Naive thymus-derived CD8-positive, alpha-beta T cell (primary cell): ENCODE data around the gene HOXA7. TPM values are rescaled to one million over a fixed set of nuclear protein-coding genes. Genes with fewer than 3 reads are reported as not detected.

Source experiments
- ATAC-seq, 2 donors: fragments of 150-1000 bp; cut with Tn5 transposase in 1 of 2; sonication (Bioruptor Pico), chemical (Tn5 transposase) in 1 of 2; 1 replicate in 1 of 2; 2 replicates in 1 of 2; pipeline ENCODE4 v1.10.0; 2021; ENCODE audit warnings: mild to moderate bottlenecking in 2 of 2, moderate library complexity in 2 of 2
- POLR2A ChIA-PET: fragments of 350-600 bp; sonication (Branson Sonifier 250); formaldehyde crosslinking; loops from one replicate; lab custom pipeline; 2021; ENCODE audit warnings: antibody characterized with exemption; lab: Charles Lee
- DNase-seq, 10 donors: peaks; one replicate each; pipeline versions ENCODE4 v3.0.0 to v3.0.0-alpha.2; 2020 to 2022
- H3K27ac Mint-ChIP-seq, 10 donors: one replicate each; pipeline ENCODE4 v1.8.0; 2020 to 2022; ENCODE audit warnings: mild to moderate bottlenecking in 10 of 10, mixed read lengths in 10 of 10, moderate library complexity in 4 of 10, inconsistent platforms in 1 of 10
- H3K27me3 Mint-ChIP-seq, 5 donors: one replicate each; pipeline ENCODE4 v1.8.0; 2021 to 2022; ENCODE audit warnings: mixed read lengths in 5 of 5
- H3K36me3 Mint-ChIP-seq, 3 donors: one replicate each; pipeline ENCODE4 v1.8.0; 2020 to 2022; ENCODE audit warnings: mixed read lengths in 3 of 3, mild to moderate bottlenecking in 2 of 3, inconsistent platforms in 1 of 3
- H3K4me1 Mint-ChIP-seq, 4 donors: one replicate each; pipeline ENCODE4 v1.8.0; 2021 to 2022; ENCODE audit warnings: mixed read lengths in 4 of 4
- H3K4me3 Mint-ChIP-seq, 10 donors: one replicate each; pipeline ENCODE4 v1.8.0; 2020 to 2022; ENCODE audit warnings: mild to moderate bottlenecking in 10 of 10, mixed read lengths in 10 of 10, moderate library complexity in 6 of 10, inconsistent platforms in 1 of 10
- H3K9me3 Mint-ChIP-seq, 9 donors: one replicate each; pipeline ENCODE4 v1.8.0; 2020 to 2022; ENCODE audit warnings: mixed read lengths in 9 of 9, mild to moderate bottlenecking in 3 of 9, inconsistent platforms in 1 of 9, moderate library complexity in 1 of 9
- polyA plus RNA-seq, 3 donors: library from polyadenylated mRNA; unstranded; fragments of 300-500 nt; fragmentation: Illumina TruSeq; gene quantifications; one replicate each; pipeline ENCODE4 v1.2.3, GENCODE V29; 2021
- total RNA-seq, 8 experiments: library from RNA in 2 of 8; stranded (reverse) in 2 of 8; gene quantifications; one replicate each; pipeline ENCODE4 v1.2.3 and lab custom pipeline; 2021 to 2026

The HOXA7 gene
- total and polyA plus RNA-seq, 5 experiments from 2014 or later: not detected

DNA sequence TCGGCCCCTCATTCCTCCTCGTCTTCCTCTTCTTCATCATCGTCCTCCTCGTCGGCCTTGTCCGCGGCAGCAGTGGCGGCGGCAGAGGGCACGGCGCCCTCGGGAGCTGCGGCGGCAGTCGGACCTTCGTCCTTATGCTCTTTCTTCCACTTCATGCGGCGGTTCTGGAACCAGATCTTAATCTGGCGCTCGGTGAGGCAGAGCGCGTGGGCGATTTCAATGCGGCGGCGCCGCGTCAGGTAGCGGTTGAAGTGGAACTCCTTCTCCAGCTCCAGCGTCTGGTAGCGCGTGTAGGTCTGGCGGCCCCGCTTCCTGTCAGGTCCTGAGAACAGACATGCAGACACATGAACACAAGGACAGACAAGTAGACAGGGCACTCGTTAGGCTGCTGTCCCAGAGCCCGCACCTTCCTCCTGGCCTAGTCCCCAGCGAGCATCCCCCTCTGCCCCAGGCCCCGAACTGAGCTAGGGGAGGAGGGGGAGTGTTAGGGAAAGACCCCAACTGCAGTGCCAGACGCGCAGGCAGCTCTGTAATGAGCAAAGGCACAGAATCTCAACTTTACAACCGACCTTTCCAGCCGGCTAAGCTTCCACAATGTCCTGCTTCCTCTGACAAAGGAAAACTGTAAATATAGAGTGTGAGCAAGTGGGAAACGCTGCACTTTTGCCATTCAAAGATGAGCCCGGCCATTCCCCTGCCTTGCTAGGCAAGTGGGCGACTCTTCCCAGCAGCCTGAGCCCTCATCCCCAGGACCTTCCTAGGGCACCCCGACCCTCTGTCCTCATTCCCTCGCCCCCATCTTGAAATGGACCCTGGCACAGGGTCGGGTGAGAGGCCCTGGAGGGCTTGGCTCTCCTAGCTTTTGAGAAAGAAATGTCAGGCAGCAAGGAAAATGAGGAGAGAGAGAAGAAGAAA is 1.3 kb downstream of the HOXA7 start:
- peaks cover 26 to 82% (median 66%) of the 10 kb centered on the region in 4 donors for H3K4me1 Mint-ChIP-seq
- H3K27ac Mint-ChIP-seq: peak overlapping the region in 4 of 10 donors; percentile 19 to 92 (median 43)
- H3K4me3 Mint-ChIP-seq: peak overlapping the region; percentile 61 to 81 (median 69)
- peaks cover 0 to 3% (median 3%) of the 10 kb centered on the region in 3 donors for H3K36me3 Mint-ChIP-seq
- ATAC-seq (peak in 1 of 2 donors; percentile 15), DNase-seq (peak in 1 of 10 donors; percentile 55)
- POLR2A ChIA-PET: interaction anchor here (0.6 to 1.2 kb wide), 2 partner anchors 11 to 802 kb away, joined by 3 to 4 read pairs; no protein-coding TSS in a partner anchor
- H3K9me3 Mint-ChIP-seq: no peaks in the 10 kb centered on the region
- peaks cover 63 to 99% (median 83%) of the 10 kb centered on the region in 5 donors for H3K27me3 Mint-ChIP-seq

DNA sequence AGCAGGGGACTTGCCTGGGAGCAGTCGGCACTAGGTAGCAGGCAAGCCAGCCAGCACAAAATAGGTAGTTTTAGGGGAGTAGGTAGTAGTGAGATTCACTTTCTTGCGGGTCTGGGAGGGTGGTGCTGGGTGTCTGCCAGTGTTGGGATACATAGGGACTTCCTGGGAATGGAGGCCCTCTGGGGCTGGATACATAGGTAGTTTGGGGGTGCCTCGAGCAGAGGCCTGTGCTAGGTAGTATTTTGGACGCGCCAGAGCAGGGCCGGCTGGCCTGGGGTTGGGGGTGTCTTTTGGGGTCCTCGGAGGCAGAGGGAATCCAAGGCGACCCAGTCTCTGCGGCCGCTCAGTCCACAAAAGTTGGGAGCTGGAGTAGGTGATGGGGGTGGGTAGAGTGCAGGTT is 2.1 kb downstream of the HOXA7 start:
- Mint-ChIP-seq H3K36me3 (peaks cover 0 to 3% (median 3%) of the 10 kb centered on the region in 3 donors), H3K4me1 (peaks cover 27 to 76% (median 63%) of the 10 kb centered on the region in 4 donors), H3K27ac (no peak overlapping the region), H3K27me3 (peaks cover 61 to 97% (median 82%) of the 10 kb centered on the region in 5 donors), H3K9me3 (no peaks in the 10 kb centered on the region), H3K4me3 (peak overlapping the region; percentile 34 to 81 (median 66))
- POLR2A ChIA-PET: interaction anchor here (1.1 to 1.2 kb wide), 2 partner anchors 10 to 33 kb away, joined by 3 to 4 read pairs; no protein-coding TSS in a partner anchor
- DNase-seq: no peak
- ATAC-seq: no peak

DNA sequence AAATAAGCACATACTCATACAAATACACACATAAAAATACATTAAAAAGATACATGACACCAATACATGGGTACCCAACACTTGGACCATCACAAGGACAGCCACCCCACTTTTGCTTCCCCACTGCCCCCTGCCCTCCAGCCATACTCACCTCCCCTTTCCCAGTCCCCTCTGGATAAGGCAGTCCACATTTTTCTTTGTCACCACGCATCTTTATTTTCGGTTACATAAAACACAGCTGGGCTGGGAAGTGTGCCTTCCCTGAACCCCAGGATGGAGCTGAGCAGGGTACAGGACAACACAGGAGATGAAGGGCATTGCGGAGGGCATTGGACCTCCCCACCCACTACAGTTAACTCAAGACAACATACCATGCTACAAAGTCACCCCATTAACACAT is 2.9 kb downstream of the HOXA7 start:
- H3K27me3 Mint-ChIP-seq: peaks cover 58 to 97% (median 80%) of the 10 kb centered on the region in 5 donors
- peaks cover 0 to 3% (median 0%) of the 10 kb centered on the region in 3 donors for H3K36me3 Mint-ChIP-seq
- peaks cover 24 to 73% (median 59%) of the 10 kb centered on the region in 4 donors for H3K4me1 Mint-ChIP-seq
- POLR2A ChIA-PET: interaction anchor here (1.1 kb wide), 1 partner anchor 34 kb away, joined by 3 read pairs; no protein-coding TSS in a partner anchor
- H3K4me3 Mint-ChIP-seq: peak overlapping the region in 3 of 10 donors; percentile 7 to 69 (median 34)
- H3K9me3 Mint-ChIP-seq: no peaks in the 10 kb centered on the region
- no peak for ATAC-seq
- no peak for DNase-seq
- H3K27ac Mint-ChIP-seq: peak overlapping the region in 1 of 10 donors; percentile 16

DNA sequence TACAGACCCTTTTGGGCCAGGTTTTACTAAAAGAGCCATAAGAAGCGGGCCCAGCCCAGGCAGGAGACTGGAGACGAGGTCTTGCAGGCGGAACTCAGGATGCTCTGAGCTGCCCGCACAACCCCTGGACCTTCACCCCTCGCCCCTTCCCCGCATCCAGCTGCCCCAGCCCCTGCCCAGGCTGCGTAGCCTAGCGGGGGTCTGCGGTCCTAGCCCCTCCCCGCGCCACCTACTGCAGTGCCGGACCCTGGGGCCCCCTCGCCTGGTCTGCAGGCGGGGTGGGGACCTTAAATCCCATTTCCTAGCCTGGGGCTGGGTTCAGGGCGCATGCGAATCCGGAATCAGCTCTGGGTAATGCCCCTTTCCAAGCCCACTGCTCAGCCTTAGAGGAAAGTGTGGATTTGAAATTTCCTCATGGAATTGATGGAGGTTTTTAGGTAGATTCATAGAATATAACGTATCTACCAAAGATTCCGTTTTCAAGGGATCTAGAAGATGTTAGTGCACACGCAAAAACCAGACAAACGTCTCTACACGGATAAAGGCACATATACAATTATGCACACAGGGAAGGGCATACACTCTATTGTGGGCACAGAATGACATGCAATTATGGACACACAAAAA is 3.5 kb downstream of the HOXA7 start:
- peak overlapping the region in 1 of 10 donors; percentile 44 for H3K27ac Mint-ChIP-seq
- H3K4me3 Mint-ChIP-seq: peak overlapping the region in 3 of 10 donors; percentile 14 to 69 (median 36)
- H3K4me1 Mint-ChIP-seq: peaks cover 27 to 73% (median 62%) of the 10 kb centered on the region in 4 donors
- POLR2A ChIA-PET: interaction anchor here (0.6 kb wide), 1 partner anchor 121 kb away, joined by 3 read pairs; no protein-coding TSS in a partner anchor
- H3K27me3 Mint-ChIP-seq: peaks cover 60 to 97% (median 81%) of the 10 kb centered on the region in 5 donors
- DNase-seq: peak in 1 of 10 donors; percentile 40
- ATAC-seq: no peak
- peaks cover 0 to 2% (median 0%) of the 10 kb centered on the region in 9 donors for H3K9me3 Mint-ChIP-seq
- peaks cover 0 to 3% (median 0%) of the 10 kb centered on the region in 3 donors for H3K36me3 Mint-ChIP-seq

DNA sequence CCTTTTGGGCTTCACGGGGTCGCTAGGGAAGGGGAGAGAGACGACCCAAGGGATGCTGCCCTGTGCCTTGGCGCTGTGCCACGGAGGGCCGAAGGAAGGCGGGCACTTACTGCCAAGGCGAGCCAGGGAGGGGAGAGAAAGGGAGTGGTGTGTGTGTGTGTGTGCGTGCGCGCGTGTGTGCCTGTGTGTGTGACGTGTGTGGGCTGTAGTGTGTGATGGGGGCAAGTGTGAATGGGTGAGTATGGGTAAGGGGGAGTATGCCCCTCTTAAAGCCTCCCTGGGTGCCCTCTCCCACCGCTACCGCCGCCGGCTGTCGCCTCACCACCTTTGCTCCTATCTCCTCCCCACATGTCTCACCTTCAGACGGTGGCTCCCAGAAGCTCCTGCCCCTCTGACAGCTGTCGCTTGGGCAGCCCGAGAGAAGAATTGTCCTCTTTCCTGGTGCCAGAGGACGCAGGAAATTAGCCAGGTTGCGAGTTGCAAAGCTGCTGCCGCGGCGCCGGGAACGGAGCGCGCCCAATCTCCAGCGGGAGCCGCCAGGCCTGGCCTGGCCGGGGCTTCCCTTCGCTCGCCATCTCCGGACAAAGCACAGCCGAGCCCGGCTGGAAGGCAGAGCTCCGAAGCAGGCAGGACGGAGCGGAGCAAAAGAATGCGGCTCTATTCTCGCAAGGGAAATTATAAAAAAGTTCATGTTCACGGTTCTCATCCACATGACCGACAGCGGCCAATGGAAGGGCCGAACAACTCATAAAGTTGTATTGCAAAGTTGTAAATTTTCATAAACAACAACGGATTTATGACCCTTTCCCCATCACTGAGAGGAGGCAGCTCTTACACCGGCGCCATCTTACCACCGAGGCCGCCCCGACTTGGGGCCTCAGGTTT is 4.3 kb downstream of the HOXA7 start, which contains the start of gene HOXA3:
HOXA3 (minus strand) TSS at position 653 of the 885 bp plus-strand sequence. CDS start 41,943 bp downstream, outside the sequence.
- ATAC-seq (no peak), DNase-seq (peak in 1 of 10 donors; percentile 50)
- Mint-ChIP-seq H3K9me3 (peaks cover 0 to 2% (median 0%) of the 10 kb centered on the region in 9 donors), H3K27me3 (peaks cover 56 to 97% (median 77%) of the 10 kb centered on the region in 5 donors), H3K27ac (peak within 1 kb of the TSS in 3 of 10 donors; percentile 4 to 91 (median 69)), H3K4me3 (peak within 1 kb of the TSS; percentile 62 to 92 (median 80)), H3K4me1 (peaks cover 29 to 67% (median 62%) of the 10 kb centered on the region in 4 donors), H3K36me3 (peaks cover 0 to 3% (median 0%) of the 10 kb centered on the region in 3 donors)
- POLR2A ChIA-PET: interaction anchor here (0.6 kb wide), 1 partner anchor 121 kb away, joined by 3 read pairs; no protein-coding TSS in a partner anchor

DNA sequence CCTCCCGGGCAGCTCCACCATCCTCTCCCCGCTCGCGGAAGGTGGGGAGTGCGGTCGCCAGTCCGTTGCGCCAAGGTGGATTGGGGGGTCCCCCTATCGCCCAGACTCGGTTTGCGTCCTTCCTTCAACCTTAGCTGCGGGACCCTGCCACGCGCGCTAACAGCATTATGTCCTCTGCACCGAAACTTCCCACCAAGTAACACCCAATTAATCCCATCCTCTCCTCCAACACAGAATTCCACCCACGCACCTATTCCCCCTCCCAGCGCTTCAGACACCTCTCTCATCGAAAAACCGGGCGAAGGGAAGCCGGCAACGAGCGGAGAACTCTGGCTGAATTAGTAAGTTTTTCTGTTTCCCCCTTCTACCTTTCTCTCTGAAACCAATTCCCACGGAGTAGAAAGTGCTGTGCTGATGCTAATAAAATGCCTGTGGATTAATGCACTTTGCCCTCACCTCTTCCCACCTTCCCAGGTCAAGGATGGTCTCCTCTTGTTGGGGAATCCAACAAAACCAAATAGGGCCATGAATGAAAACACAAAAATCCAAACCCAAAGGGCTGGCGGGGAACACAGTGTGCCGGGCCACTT is 5.0 kb downstream of the HOXA7 start:
- H3K4me1 Mint-ChIP-seq: peaks cover 32 to 65% (median 58%) of the 10 kb centered on the region in 4 donors
- peaks cover 0 to 3% (median 0%) of the 10 kb centered on the region in 3 donors for H3K36me3 Mint-ChIP-seq
- POLR2A ChIA-PET: interaction anchor here (1.1 kb wide), 1 partner anchor 10 kb away, joined by 3 read pairs; no protein-coding TSS in a partner anchor
- peaks cover 0 to 2% (median 0%) of the 10 kb centered on the region in 9 donors for H3K9me3 Mint-ChIP-seq
- H3K27me3 Mint-ChIP-seq: peaks cover 57 to 97% (median 79%) of the 10 kb centered on the region in 5 donors
- ATAC-seq (peak; percentile 17 to 37), DNase-seq (peak in 2 of 10 donors; percentile 1 to 55)
- peak overlapping the region; percentile 62 to 92 (median 80) for H3K4me3 Mint-ChIP-seq
- H3K27ac Mint-ChIP-seq: peak overlapping the region in 4 of 10 donors; percentile 2 to 91 (median 36)

DNA sequence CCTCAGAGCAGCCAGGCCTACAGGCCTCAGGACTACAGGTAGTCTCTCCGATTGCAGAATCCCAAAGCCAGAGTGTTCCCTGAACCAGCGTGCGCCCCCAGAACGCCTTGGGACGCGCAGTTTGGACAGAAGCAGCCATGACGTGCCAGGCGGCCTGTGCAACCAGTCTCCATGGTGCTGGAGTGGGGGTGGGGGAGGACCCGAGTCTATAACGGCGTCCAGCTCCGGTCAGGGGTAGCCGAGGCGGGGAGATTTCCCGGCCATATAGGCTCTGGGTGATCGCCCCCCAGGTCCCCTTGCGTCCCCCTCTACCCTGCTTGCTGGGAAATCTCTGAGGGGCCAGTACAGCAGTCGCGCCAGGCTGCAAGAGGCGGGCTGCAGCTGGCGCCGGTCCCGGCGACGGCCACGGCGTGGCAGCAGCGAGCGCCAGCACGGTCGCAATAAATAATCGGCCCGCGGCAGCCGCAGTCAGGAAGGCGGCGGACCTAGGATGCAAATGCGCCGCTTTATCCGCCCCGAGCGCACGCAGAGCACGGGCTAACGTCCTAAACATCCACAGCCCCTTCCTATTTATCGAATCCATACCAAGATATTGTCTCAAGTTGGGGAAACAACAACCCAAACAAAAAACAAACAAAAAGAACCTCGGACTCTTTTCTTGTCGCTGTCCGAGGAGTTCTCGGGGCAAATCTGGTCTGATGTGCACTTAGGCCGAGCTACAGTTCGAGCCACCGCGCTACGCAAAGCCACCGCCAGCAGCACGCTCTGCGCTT is 5.7 kb downstream of the HOXA7 start:
- H3K9me3 Mint-ChIP-seq: peaks cover 0 to 2% (median 0%) of the 10 kb centered on the region in 9 donors
- POLR2A ChIA-PET: interaction anchor here (0.6 to 1.1 kb wide), 2 partner anchors 10 to 19 kb away, joined by 3 read pairs; no protein-coding TSS in a partner anchor
- H3K27me3 Mint-ChIP-seq: peaks cover 62 to 97% (median 81%) of the 10 kb centered on the region in 5 donors
- peaks cover 0 to 3% (median 0%) of the 10 kb centered on the region in 3 donors for H3K36me3 Mint-ChIP-seq
- H3K4me1 Mint-ChIP-seq: peaks cover 32 to 59% (median 52%) of the 10 kb centered on the region in 4 donors
- DNase-seq (peak; percentile 29 to 72 (median 62)), ATAC-seq (peak; percentile 84 to 88)
- H3K27ac Mint-ChIP-seq: peak overlapping the region in 2 of 10 donors; percentile 2 to 4
- H3K4me3 Mint-ChIP-seq: peak overlapping the region; percentile 62 to 92 (median 80)

DNA sequence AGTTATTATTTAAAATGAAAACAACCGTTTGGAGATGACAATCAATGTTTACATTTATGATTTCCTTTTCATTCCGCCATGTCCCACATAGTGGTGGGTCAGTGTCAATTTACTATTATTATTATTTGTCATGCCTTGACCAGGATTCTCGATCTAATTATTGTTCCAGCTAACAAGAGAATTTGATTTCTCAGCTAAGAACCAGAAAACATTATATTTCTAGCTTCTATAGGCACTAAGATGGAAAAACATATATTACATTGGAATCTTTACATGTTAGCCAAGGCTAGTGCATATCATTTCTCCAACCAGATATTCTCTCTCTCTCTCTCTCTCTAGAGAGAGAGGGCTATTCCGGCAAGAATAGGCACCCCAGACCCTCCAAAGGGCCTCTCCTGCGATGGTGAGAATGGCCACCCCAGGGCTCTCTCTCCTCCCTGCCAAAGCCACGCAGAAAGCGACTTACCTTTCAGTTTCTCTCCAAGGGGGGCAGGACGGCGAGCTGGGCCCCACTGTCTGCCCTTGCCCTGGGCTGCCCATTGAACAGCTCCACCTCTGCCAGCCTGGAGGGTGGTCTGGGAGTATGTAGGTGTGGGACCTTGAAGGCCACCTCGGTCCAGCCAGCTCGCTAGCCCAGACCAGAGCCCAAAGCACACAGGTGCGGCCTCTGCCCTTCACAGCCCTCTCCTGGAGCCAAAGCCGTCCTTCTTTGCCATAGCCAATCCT is 6.5 kb downstream of the HOXA7 start:
- H3K36me3 Mint-ChIP-seq: peaks cover 0 to 3% (median 0%) of the 10 kb centered on the region in 3 donors
- H3K9me3 Mint-ChIP-seq: peaks cover 0 to 2% (median 0%) of the 10 kb centered on the region in 9 donors
- DNase-seq (peak in 1 of 10 donors; percentile 60), ATAC-seq (no peak)
- peaks cover 28 to 52% (median 45%) of the 10 kb centered on the region in 4 donors for H3K4me1 Mint-ChIP-seq
- H3K27ac Mint-ChIP-seq: no peak overlapping the region
- POLR2A ChIA-PET: interaction anchor here (0.6 to 1.1 kb wide), 2 partner anchors 11 to 18 kb away, joined by 3 read pairs; no protein-coding TSS in a partner anchor
- H3K4me3 Mint-ChIP-seq: peak overlapping the region; percentile 3 to 92 (median 70)
- peaks cover 55 to 97% (median 76%) of the 10 kb centered on the region in 5 donors for H3K27me3 Mint-ChIP-seq

DNA sequence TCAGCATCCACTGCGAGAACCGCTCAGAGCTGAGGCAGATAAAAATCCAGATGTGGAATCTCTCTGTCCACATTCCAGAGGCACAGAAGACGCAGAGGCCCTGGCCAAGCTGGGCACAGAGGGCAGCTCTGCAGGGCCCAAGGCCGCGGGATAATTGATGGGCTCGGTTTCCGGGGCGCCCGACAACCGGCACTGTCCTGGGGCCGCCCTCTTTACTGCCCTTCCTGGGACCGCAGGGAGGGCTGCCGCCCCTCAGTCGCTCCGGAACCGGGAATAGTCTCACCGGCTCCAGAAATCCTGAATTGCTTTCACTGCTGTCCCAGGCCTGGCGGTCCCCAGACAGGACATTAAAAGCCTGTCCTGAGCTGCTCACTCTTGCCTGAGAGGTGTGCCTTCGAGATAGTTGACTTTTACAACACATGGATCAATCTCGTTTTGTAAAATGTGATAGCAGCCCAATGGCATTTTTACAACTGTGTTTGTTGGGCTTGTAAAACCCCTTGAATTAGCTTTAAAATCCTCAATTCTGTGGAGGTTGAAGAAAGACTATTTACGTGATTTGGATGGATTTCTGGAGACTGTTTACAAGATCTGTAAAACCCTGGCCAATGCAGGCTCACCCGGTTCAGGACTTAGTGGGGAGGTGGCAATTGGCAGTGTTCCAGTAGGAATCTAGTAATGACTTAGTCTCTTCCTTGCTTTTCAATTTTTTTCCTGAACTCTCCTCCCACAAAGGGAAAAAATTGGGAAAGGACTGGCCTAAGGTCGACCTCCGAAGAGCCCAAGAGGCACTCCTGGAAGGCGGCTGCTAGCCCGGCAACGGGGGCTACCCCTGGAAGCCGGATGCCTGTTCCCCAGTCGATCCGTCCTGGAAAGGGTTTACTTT is 7.5 kb downstream of the HOXA7 start:
- H3K9me3 Mint-ChIP-seq: peaks cover 0 to 2% (median 0%) of the 10 kb centered on the region in 9 donors
- POLR2A ChIA-PET: interaction anchor here (0.6 kb wide), 1 partner anchor 22 kb away, joined by 3 read pairs; no protein-coding TSS in a partner anchor
- no peaks in the 10 kb centered on the region for H3K36me3 Mint-ChIP-seq
- ATAC-seq (no peak), DNase-seq (peak in 1 of 10 donors; percentile 56)
- H3K27me3 Mint-ChIP-seq: peaks cover 46 to 90% (median 67%) of the 10 kb centered on the region in 5 donors
- H3K4me1 Mint-ChIP-seq: peaks cover 23 to 43% (median 36%) of the 10 kb centered on the region in 4 donors
- peak overlapping the region in 1 of 10 donors; percentile 69 for H3K27ac Mint-ChIP-seq
- H3K4me3 Mint-ChIP-seq: peak overlapping the region in 4 of 10 donors; percentile 64 to 80 (median 76)
